GM12878 (cell line): ENCODE measurements around the gene ORAI1. TPM values are rescaled to one million over a fixed set of nuclear protein-coding genes. Genes with fewer than 3 reads are reported as not detected.

Source experiments
- ATAC-seq: fragments of 200-7000 bp; cut with Tn5 transposase; 3 replicates; pipeline ENCODE4 v1.9.1; 2020; ENCODE audit warnings: mild to moderate bottlenecking, moderate library complexity
- BruUV-seq: library from RNA; stranded (reverse); fragments of 400-500 nt; replicated peaks from 2 replicates; lab custom pipeline; 2021; lab: Mats Ljungman, UMichigan
- CTCF ChIA-PET: fragments of 300-600 bp; sonication (Branson Sonifier 250); formaldehyde crosslinking; extraction: SDS; loops from one replicate; lab custom pipeline; 2021; ENCODE audit warnings: inconsistent platforms; lab: Yijun Ruan, JAX
- POLR2A ChIA-PET: fragments of 350-600 bp; formaldehyde crosslinking; extraction: SDS; loops from one replicate; lab custom pipeline; 2021; ENCODE audit warnings: inconsistent platforms; lab: Charles Lee
- RAD21 ChIA-PET: fragments of 300-600 bp; sonication (Branson Sonifier 250); formaldehyde crosslinking; loops from one replicate; lab custom pipeline; 2023; ENCODE audit warnings: antibody characterized with exemption; ENCODE audit not compliant: unreplicated experiment; lab: Charles Lee
- SMC1A ChIA-PET: fragments of 300-600 bp; sonication (Branson Sonifier 250); formaldehyde crosslinking; loops from one replicate; lab custom pipeline; 2023; ENCODE audit not compliant: unreplicated experiment, uncharacterized antibody; lab: Charles Lee
- DNase-seq: peaks from one replicate; pipeline ENCODE4 v3.0.0-alpha.2; 2011; ENCODE audit warnings: low read depth, low spot score
- FAIRE-seq: peaks from 3 replicates; lab custom pipeline; 2011; peaks lifted over from hg19 to GRCh38; lab: Jason Lieb, UNC
- H2AFZ ChIP-seq: 2 replicates; pipeline ENCODE4 v1.6.0; 2011; ENCODE audit warnings: low read depth, low read length, control low read depth; ENCODE audit not compliant: control insufficient read depth
- H3K27ac ChIP-seq: 2 replicates; pipeline ENCODE4 v1.5.1; 2011; ENCODE audit warnings: control low read depth; ENCODE audit not compliant: control insufficient read depth, insufficient read depth
- H3K27me3 ChIP-seq, 2 experiments: replicated peaks in 1 of 2; 2 replicates each; pipeline versions ENCODE4 v1.6.0 to v1.6.1; 2011; ENCODE audit warnings: low read length in 1 of 2; ENCODE audit not compliant: control insufficient read depth in 2 of 2, insufficient read depth in 2 of 2
- H3K36me3 ChIP-seq, 2 experiments: 2 replicates each; pipeline ENCODE4 v1.5.1; 2011; ENCODE audit warnings: low read length in 1 of 2; ENCODE audit not compliant: control insufficient read depth in 2 of 2, insufficient read depth in 2 of 2
- H3K4me1 ChIP-seq: 2 replicates; pipeline ENCODE4 v1.6.1; 2011; ENCODE audit warnings: mild to moderate bottlenecking, low read length, moderate library complexity, mixed read lengths; ENCODE audit not compliant: control insufficient read depth, insufficient read depth
- H3K4me2 ChIP-seq: 2 replicates; pipeline ENCODE4 v1.6.0; 2011; ENCODE audit warnings: control low read depth; ENCODE audit not compliant: control insufficient read depth, insufficient read depth
- H3K4me3 ChIP-seq: fragments of 200-600 bp; sonication (generic); 2 replicates; pipeline ENCODE4 v1.5.1; 2016
- H3K79me2 ChIP-seq: 2 replicates; pipeline ENCODE4 v1.6.0; 2011; ENCODE audit warnings: low read length; ENCODE audit not compliant: control insufficient read depth, insufficient read depth
- H3K9ac ChIP-seq: 2 replicates; pipeline ENCODE4 v1.8.0; 2011; ENCODE audit warnings: low read length, control low read depth, mixed read lengths; ENCODE audit not compliant: control insufficient read depth, insufficient read depth
- H3K9me3 ChIP-seq: replicated peaks from 3 replicates; pipeline ENCODE4 v1.5.1; 2011; ENCODE audit warnings: mild to moderate bottlenecking, low read length; ENCODE audit not compliant: control insufficient read depth, insufficient read depth
- H4K20me1 ChIP-seq: 2 replicates; pipeline ENCODE4 v1.6.0; 2011; ENCODE audit not compliant: control insufficient read depth, insufficient read depth
- BACH1 ChIP-seq: fragments of 450-650 bp; IDR thresholded peaks from 2 replicates; pipeline ENCODE4 v1.6.1; 2017; ENCODE audit warnings: mild to moderate bottlenecking, borderline replicate concordance
- CBX3 ChIP-seq: fragments of 200-600 bp; sonication (generic); IDR thresholded peaks from 2 replicates; pipeline ENCODE4 v1.6.1; 2016; ENCODE audit warnings: low read depth, borderline replicate concordance
- KLF5 ChIP-seq: fragments of 450-650 bp; IDR thresholded peaks from 2 replicates; pipeline ENCODE4 v1.6.1; 2014; ENCODE audit warnings: mild to moderate bottlenecking; ENCODE audit not compliant: partially characterized antibody
- LARP7 ChIP-seq: fragments of 450-650 bp; IDR thresholded peaks from 2 replicates; pipeline ENCODE4 v1.6.1; 2017; ENCODE audit warnings: mild to moderate bottlenecking
- MEF2B ChIP-seq: fragments of 450-650 bp; IDR thresholded peaks from 2 replicates; pipeline ENCODE4 v1.6.1; 2018; ENCODE audit warnings: mild to moderate bottlenecking, moderate library complexity; ENCODE audit not compliant: partially characterized antibody, poor library complexity, severe bottlenecking
- MYB ChIP-seq: fragments of 150-350 bp; IDR thresholded peaks from 2 replicates; pipeline ENCODE4 v1.6.1; 2014; ENCODE audit warnings: mild to moderate bottlenecking, low read depth, low read length, borderline replicate concordance
- RB1 ChIP-seq: fragments of 450-650 bp; formaldehyde crosslinking; IDR thresholded peaks from 2 replicates; pipeline ENCODE4 v1.6.1; 2017; ENCODE audit warnings: mild to moderate bottlenecking, borderline replicate concordance
- REST ChIP-seq: IDR thresholded peaks from 2 replicates; pipeline ENCODE4 v1.6.1; 2012; ENCODE audit warnings: mild to moderate bottlenecking, low read depth, low read length
- SMC3 ChIP-seq: IDR thresholded peaks from 2 replicates; pipeline ENCODE4 v1.6.1; 2011; ENCODE audit warnings: low read length, improper control_type of control experiment, borderline replicate concordance
- SUPT20H ChIP-seq: IDR thresholded peaks from 2 replicates; pipeline ENCODE4 v1.6.1; 2011; ENCODE audit warnings: low read depth, mild to moderate bottlenecking, low read length, moderate library complexity, borderline replicate concordance; ENCODE audit not compliant: control insufficient read depth
- TCF3 ChIP-seq: IDR thresholded peaks from 2 replicates; pipeline ENCODE4 v1.6.1; 2012; ENCODE audit warnings: low read depth, mild to moderate bottlenecking, low read length, borderline replicate concordance; ENCODE audit not compliant: insufficient read depth
- ZBTB4 ChIP-seq: fragments of 450-650 bp; formaldehyde crosslinking; IDR thresholded peaks from 2 replicates; pipeline ENCODE4 v1.4.0; 2022; ENCODE audit warnings: mild to moderate bottlenecking, moderate library complexity
- ZNF592 ChIP-seq: fragments of 450-650 bp; IDR thresholded peaks from 2 replicates; pipeline ENCODE4 v1.6.1; 2017; ENCODE audit warnings: mild to moderate bottlenecking, moderate library complexity
- WGBS: methylation state at CpG from one replicate; pipeline ENCODE4 v1.1.6; 2016; ENCODE audit warnings: low lambda C conversion rate; ENCODE audit not compliant: insufficient replicate concordance, insufficient coverage; ENCODE audit errors: missing lambda C conversion rate; 5-methylcytosine and 5-hydroxymethylcytosine counted together
- in situ Hi-C: fragments of 300-500 bp; cut with MboI; formaldehyde crosslinking; loops from 9 replicates; pipeline ENCODE4 v1.14.3; 2018; ENCODE audit warnings: mixed read lengths
- intact Hi-C: fragments of 100-400 bp; cut with micrococcal nuclease; formaldehyde crosslinking; loops from one replicate; pipeline ENCODE4 v1.14.2; 2022; ENCODE audit not compliant: unreplicated experiment
- polyA plus RNA-seq, 11 experiments: library from polyadenylated mRNA; depleted of rRNA in 4 of 11; unstranded in 6 of 11; stranded (reverse) in 5 of 11; fragments of >200 nt; fragmentation: Nextera tagmentation in 4 of 11; fragmentation: Illumina TruSeq in 1 of 11; extraction: Ambion mirVana in 4 of 11; extraction: Trizol in 1 of 11; gene quantifications; 1 replicate in 1 of 11; 2 replicates in 10 of 11; pipeline versions ENCODE4 v1.2.1 to v1.2.3, GENCODE V29; 2011 to 2016; ENCODE audit warnings: inconsistent platforms in 2 of 11, missing spikeins in 2 of 11, low read depth in 1 of 11
- total RNA-seq, 4 experiments: library from RNA; depleted of rRNA in 3 of 4; stranded (reverse); fragments of >200 nt in 3 of 4; fragmentation: Illumina TruSeq in 1 of 4; extraction: Trizol in 1 of 4; gene quantifications; 2 replicates each; pipeline versions ENCODE4 v1.2.1 to v1.2.3, GENCODE V29; 2013 to 2021

ORAI1 gene
- total and polyA plus RNA-seq, 10 of the 15 experiments (the other 5 are each of a cell fraction or from before 2014, with no cell fraction given): 5.5 to 33.1 (median 11.8) TPM

- H3K4me2 ChIP-seq: no peak overlapping the region
- no peak for ATAC-seq
- POLR2A ChIA-PET: no interaction called here
- no peaks in the 10 kb centered on the region for H3K9me3 ChIP-seq
- RAD21 ChIA-PET: interaction anchor here (0.6 kb wide), 1 partner anchor 90 kb away, joined by 3 read pairs; no protein-coding TSS in a partner anchor
- H3K27me3 ChIP-seq: no peaks in the 10 kb centered on the region
- no TSS peak for BruUV-seq
- in situ Hi-C loops: no loop called here
- DNase-seq: no peak
- H2AFZ ChIP-seq: no peak overlapping the region
- intact Hi-C loops: no loop called here
- no peak for FAIRE-seq
- SMC1A ChIA-PET: no interaction called here
- H3K79me2 ChIP-seq: no peaks in the 10 kb centered on the region
- CTCF ChIA-PET: no interaction called here
- H3K36me3 ChIP-seq: no peaks in the 10 kb centered on the region
- H3K4me3 ChIP-seq: no peak overlapping the region
- H3K9ac ChIP-seq: no peak overlapping the region
- no peaks in the 10 kb centered on the region for H4K20me1 ChIP-seq
- WGBS: 89% methylated on average over 5 of the region's 5 CpGs
- H3K4me1 ChIP-seq: peaks cover 3% of the 10 kb centered on the region
- H3K27ac ChIP-seq: no peak overlapping the region
- TF ChIP-seq KLF5: no peak
- no peak for TF ChIP-seq CBX3
- TF ChIP-seq SMC3: no peak
- no peak for TF ChIP-seq REST
- TF ChIP-seq MEF2B: no peak
- no peak for TF ChIP-seq RB1
- TF ChIP-seq SUPT20H: no peak
- TF ChIP-seq TCF3: no peak
- no peak for TF ChIP-seq ZNF592
- no peak for TF ChIP-seq LARP7
- TF ChIP-seq ZBTB4 (CRISPR knock-in tag): no peak
- no peak for TF ChIP-seq MYB
- TF ChIP-seq BACH1: no peak
These were observed 29.8 kb upstream of the ORAI1 start for GRCh38 chr12:121596526-121596925.
